Body of pancreas (tissue), 4 donors: ENCODE data around the gene OR6P1.

Experiments
- CTCF ChIP-seq, 7 experiments: fragments of 450-650 bp in 4 of 7; fragments of 200-600 bp in 3 of 7; sonication (generic) in 3 of 7; IDR thresholded peaks; one replicate each; pipeline ENCODE4 v1.5.1; 2016 to 2019; ENCODE audit warnings: antibody characterized with exemption in 7 of 7
- POLR2A ChIP-seq, 3 donors: fragments of 450-650 bp; IDR thresholded peaks; one replicate each; pipeline ENCODE4 v1.6.1; 2016; ENCODE audit warnings: antibody characterized with exemption in 3 of 3, mild to moderate bottlenecking in 2 of 3

- no peak for TF ChIP-seq CTCF (IDR thresholded peaks at IDR 0.05)
- TF ChIP-seq POLR2A (IDR thresholded peaks at IDR 0.05): no peak
These were observed 53.4 kb downstream of the OR6P1 start for GRCh38 chr1:158516966-158517365.
